Dendritic cell treated with granulocyte-macrophage colony-stimulating factor and Interleukin-4, amounts not matched to agents 40 ng/mL and 50 ng/mL, for 4 days (primary cell): Measurements from ENCODE around the gene GAPVD1.

Experiments
- H3K27ac Mint-ChIP-seq: one replicate; pipeline ENCODE4 v1.8.0; 2022; ENCODE audit warnings: mild to moderate bottlenecking, mixed read lengths
- H3K27me3 Mint-ChIP-seq: one replicate; pipeline ENCODE4 v1.8.0; 2022; ENCODE audit warnings: mild to moderate bottlenecking, mixed read lengths
- H3K36me3 Mint-ChIP-seq: one replicate; pipeline ENCODE4 v1.8.0; 2022; ENCODE audit warnings: low read depth, mixed read lengths
- H3K4me1 Mint-ChIP-seq: one replicate; pipeline ENCODE4 v1.8.0; 2022; ENCODE audit warnings: low read depth, mixed read lengths
- H3K4me3 Mint-ChIP-seq: one replicate; pipeline ENCODE4 v1.8.0; 2022; ENCODE audit warnings: mild to moderate bottlenecking, moderate library complexity, mixed read lengths
- H3K9me3 Mint-ChIP-seq: one replicate; pipeline ENCODE4 v1.8.0; 2022; ENCODE audit warnings: mixed read lengths
- intact Hi-C: fragments of 100-400 bp; cut with micrococcal nuclease; formaldehyde crosslinking; loops from one replicate; pipeline ENCODE4 v1.15.0; 2022

GAPVD1 gene

GRCh38 chr9:125239631-125240597, 21.7 kb upstream of the GAPVD1 start:
- intact Hi-C loops: loop anchor here (5.0 kb wide), 1 partner anchor 37 kb away; no protein-coding TSS in a partner anchor
- H3K4me1 Mint-ChIP-seq: peaks cover 42% of the 10 kb centered on the region
- no peaks in the 10 kb centered on the region for H3K27me3 Mint-ChIP-seq

GRCh38 chr9:125240649-125240999, 21.0 kb upstream of the GAPVD1 start:
- H3K36me3 Mint-ChIP-seq: peaks cover 66% of the 10 kb centered on the region

More at GRCh38 chr9:125239631-125240597, 21.7 kb upstream of the GAPVD1 start:
- Mint-ChIP-seq H3K4me3 (peak overlapping the region; percentile 96), H3K27ac (peak overlapping the region; percentile 100), H3K9me3 (no peaks in the 10 kb centered on the region), H3K36me3 (peaks cover 73% of the 10 kb centered on the region)

GRCh38 chr9:125241000-125241862, 20.4 kb upstream of the GAPVD1 start, which contains the start of gene HSPA5:
Gene HSPA5, minus strand, starts transcription at chr9:125241343. Its CDS starts 217 bp downstream, at chr9:125241126.
- no peaks in the 10 kb centered on the region for H3K27me3 Mint-ChIP-seq
- H3K27ac Mint-ChIP-seq: peak within 1 kb of the TSS; percentile 100
- H3K9me3 Mint-ChIP-seq: no peaks in the 10 kb centered on the region
- peaks cover 60% of the 10 kb centered on the region for H3K36me3 Mint-ChIP-seq
- H3K4me1 Mint-ChIP-seq: peaks cover 31% of the 10 kb centered on the region
- intact Hi-C loops: loop anchor here (1.0 kb wide), 2 partner anchors 20 to 52 kb away; partner anchors contain the start of genes GAPVD1 and PPP6C
- peak within 1 kb of the TSS; percentile 96 for H3K4me3 Mint-ChIP-seq

More at GRCh38 chr9:125240649-125240999, 21.0 kb upstream of the GAPVD1 start:
- Mint-ChIP-seq H3K27ac (peak overlapping the region; percentile 100), H3K27me3 (no peaks in the 10 kb centered on the region), H3K4me3 (peak overlapping the region; percentile 96), H3K4me1 (peaks cover 37% of the 10 kb centered on the region), H3K9me3 (no peaks in the 10 kb centered on the region)
- intact Hi-C loops: no loop called here

- intact Hi-C loops: loop anchor here (1.0 kb wide), 2 partner anchors 19 to 53 kb away; partner anchors contain the start of genes GAPVD1 and PPP6C
- Mint-ChIP-seq H3K36me3 (peaks cover 51% of the 10 kb centered on the region), H3K27me3 (no peaks in the 10 kb centered on the region), H3K4me1 (peaks cover 22% of the 10 kb centered on the region), H3K27ac (peak overlapping the region; percentile 100), H3K9me3 (no peaks in the 10 kb centered on the region), H3K4me3 (peak overlapping the region; percentile 96)
These were observed 19.5 kb upstream of the GAPVD1 start for GRCh38 chr9:125241863-125242739.

GRCh38 chr9:125243792-125244260, 17.8 kb upstream of the GAPVD1 start:
- Mint-ChIP-seq H3K4me3 (no peak overlapping the region), H3K4me1 (peaks cover 5% of the 10 kb centered on the region), H3K9me3 (no peaks in the 10 kb centered on the region), H3K27me3 (no peaks in the 10 kb centered on the region), H3K36me3 (peaks cover 34% of the 10 kb centered on the region), H3K27ac (no peak overlapping the region)
- intact Hi-C loops: no loop called here

GRCh38 chr9:125246261-125246667, 15.4 kb upstream of the GAPVD1 start:
- Mint-ChIP-seq H3K27ac (no peak overlapping the region), H3K4me3 (no peak overlapping the region), H3K27me3 (no peaks in the 10 kb centered on the region), H3K36me3 (peaks cover 9% of the 10 kb centered on the region), H3K4me1 (no peaks in the 10 kb centered on the region), H3K9me3 (no peaks in the 10 kb centered on the region)
- intact Hi-C loops: no loop called here

- no peak overlapping the region for H3K4me3 Mint-ChIP-seq
- H3K36me3 Mint-ChIP-seq: no peaks in the 10 kb centered on the region
- H3K27ac Mint-ChIP-seq: no peak overlapping the region
- intact Hi-C loops: no loop called here
- H3K27me3 Mint-ChIP-seq: no peaks in the 10 kb centered on the region
- H3K4me1 Mint-ChIP-seq: peaks cover 24% of the 10 kb centered on the region
- H3K9me3 Mint-ChIP-seq: no peaks in the 10 kb centered on the region
These were observed 7.4 kb upstream of the GAPVD1 start for GRCh38 chr9:125254231-125254630.

GRCh38 chr9:125255781-125256391, 5.7 kb upstream of the GAPVD1 start:
- Mint-ChIP-seq H3K9me3 (no peaks in the 10 kb centered on the region), H3K4me1 (peaks cover 41% of the 10 kb centered on the region), H3K36me3 (no peaks in the 10 kb centered on the region), H3K4me3 (no peak overlapping the region), H3K27ac (no peak overlapping the region), H3K27me3 (no peaks in the 10 kb centered on the region)
- intact Hi-C loops: no loop called here

- intact Hi-C loops: no loop called here
- H3K4me3 Mint-ChIP-seq: no peak overlapping the region
- peak overlapping the region; percentile 93 for H3K27ac Mint-ChIP-seq
- peaks cover 59% of the 10 kb centered on the region for H3K4me1 Mint-ChIP-seq
- H3K27me3 Mint-ChIP-seq: no peaks in the 10 kb centered on the region
- peaks cover 8% of the 10 kb centered on the region for H3K36me3 Mint-ChIP-seq
- H3K9me3 Mint-ChIP-seq: no peaks in the 10 kb centered on the region
These were observed 3.4 kb upstream of the GAPVD1 start for GRCh38 chr9:125258160-125258785.

- intact Hi-C loops: no loop called here
- Mint-ChIP-seq H3K9me3 (no peaks in the 10 kb centered on the region), H3K27ac (peak overlapping the region; percentile 93)
These were observed 2.6 kb upstream of the GAPVD1 start for GRCh38 chr9:125258832-125259534.

GRCh38 chr9:125260561-125260960, 1.1 kb upstream of the GAPVD1 start:
- intact Hi-C loops: loop anchor here (2.0 kb wide), 1 partner anchor 60 kb away; the partner anchor contains the start of gene RABEPK
- peaks cover 77% of the 10 kb centered on the region for H3K4me1 Mint-ChIP-seq
- peak overlapping the region; percentile 100 for H3K4me3 Mint-ChIP-seq
- H3K9me3 Mint-ChIP-seq: no peaks in the 10 kb centered on the region
- H3K27ac Mint-ChIP-seq: peak overlapping the region; percentile 93
- H3K27me3 Mint-ChIP-seq: no peaks in the 10 kb centered on the region
- H3K36me3 Mint-ChIP-seq: peaks cover 30% of the 10 kb centered on the region

More at GRCh38 chr9:125258832-125259534, 2.6 kb upstream of the GAPVD1 start:
- Mint-ChIP-seq H3K4me1 (peaks cover 66% of the 10 kb centered on the region), H3K4me3 (peak overlapping the region; percentile 32), H3K36me3 (peaks cover 15% of the 10 kb centered on the region), H3K27me3 (no peaks in the 10 kb centered on the region)
